Hematopoietic multipotent progenitor cell treated with erythropoietin and hydrocortisone succinate and interleukin-3 and kit ligand, for 17 days (in vitro differentiated cells): ENCODE measurements around the gene S100A16.

Experiments used
- DNase-seq: peaks from one replicate; pipeline ENCODE4 v3.0.0-alpha.2; 2015; ENCODE audit warnings: low spot score

S100A16 gene

GRCh38 chr1:153636312-153636711, 23.4 kb upstream of the S100A16 start:
- DNase-seq, result no peak

- DNase-seq, result no peak
These were observed 22.9 kb upstream of the S100A16 start for GRCh38 chr1:153635872-153636271.

GRCh38 chr1:153633754-153634665, 21.1 kb upstream of the S100A16 start, which contains the start of gene CHTOP:
Gene CHTOP (plus strand): TSS chr1:153634066. CDS start chr1:153636589, 2,523 bp downstream.
- DNase-seq, result peak; percentile 99

- no peak for DNase-seq
These were observed 20.3 kb upstream of the S100A16 start for GRCh38 chr1:153633161-153633753.

GRCh38 chr1:153631047-153632022, 18.4 kb upstream of the S100A16 start:
- no peak for DNase-seq

GRCh38 chr1:153630384-153630783, 17.4 kb upstream of the S100A16 start:
- DNase-seq, result no peak

- DNase-seq, result no peak
These were observed 17.0 kb upstream of the S100A16 start for GRCh38 chr1:153629971-153630370.

- no peak for DNase-seq
These were observed 16.4 kb upstream of the S100A16 start for GRCh38 chr1:153629343-153629665.

GRCh38 chr1:153628638-153629342, 15.9 kb upstream of the S100A16 start:
- DNase-seq, result no peak

GRCh38 chr1:153627715-153628626, 15.0 kb upstream of the S100A16 start, which contains the start of gene S100A1:
Gene S100A1 (plus strand): TSS chr1:153628434. CDS start chr1:153630522, 2,088 bp downstream.
- DNase-seq, result no peak

- DNase-seq, result no peak
These were observed 14.2 kb upstream of the S100A16 start, which contains the start of gene S100A13 for GRCh38 chr1:153626904-153627714. Gene S100A13 (minus strand): TSS chr1:153627505. CDS start chr1:153626472, 1,033 bp downstream.

- no peak for DNase-seq
These were observed 13.6 kb upstream of the S100A16 start for GRCh38 chr1:153626477-153626903.

GRCh38 chr1:153624965-153625611, 12.2 kb upstream of the S100A16 start:
- no peak for DNase-seq

GRCh38 chr1:153623101-153623500, 10.2 kb upstream of the S100A16 start:
- no peak for DNase-seq

- DNase-seq, result no peak
These were observed 6.2 kb upstream of the S100A16 start for GRCh38 chr1:153619171-153619570.

GRCh38 chr1:153617663-153618062, 4.7 kb upstream of the S100A16 start:
- no peak for DNase-seq

- no peak for DNase-seq
These were observed 4.0 kb upstream of the S100A16 start for GRCh38 chr1:153616917-153617311.

- DNase-seq, result no peak
These were observed 3.4 kb upstream of the S100A16 start, which contains the start of gene S100A14 for GRCh38 chr1:153616144-153616916. Gene S100A14 (minus strand): TSS chr1:153616325. CDS start chr1:153615858, 467 bp downstream.
